Fibroblast of lung (primary cell): ENCODE data around the gene EYA2.

ENCODE experiments used
- CTCF ChIP-seq, 2 donors: IDR thresholded peaks in 1 of 2; conservative IDR thresholded peaks in 1 of 2; 1 replicate in 1 of 2; 2 replicates in 1 of 2; pipeline ENCODE4 v1.5.1; 2011 to 2012; ENCODE audit warnings: low read length in 2 of 2, control low read depth in 1 of 2, inconsistent platforms in 1 of 2, low read depth in 1 of 2, mild to moderate bottlenecking in 1 of 2
- EZH2 ChIP-seq: IDR thresholded peaks from 2 replicates; pipeline ENCODE4 v1.5.1; 2012; ENCODE audit warnings: low read length, control low read depth, mild to moderate bottlenecking; ENCODE audit errors: missing control alignments

- TF ChIP-seq EZH2, result no peak
- TF ChIP-seq CTCF (conservative IDR thresholded peaks at IDR 0.05 in 1 of 2, IDR thresholded peaks at IDR 0.05 in 1 of 2; ENCODE audit: low read depth in 1 of 2, low read length in 2 of 2), result no peak
Observed at GRCh38 chr20:47120346-47120936, 225.8 kb downstream of the EYA2 start.
